ENCODE measurements around the gene RAC3. TPM values are rescaled to one million over a fixed set of nuclear protein-coding genes. Genes with fewer than 3 reads are reported as not detected.

RAC3 gene
- total and polyA plus RNA-seq, 9 of the 15 experiments (the other 6 are each of a cell fraction or from before 2014, with no cell fraction given) = 0.23 to 292 (median 118) TPM

- TF ChIP-seq MGA (IDR thresholded peaks at IDR 0.05) (no peak; the same call in 1 of the 2 replicates), ZBTB1 (CRISPR knock-in tag; IDR thresholded peaks at IDR 0.05; ENCODE audit: borderline replicate concordance, low read depth) (peak; percentile 95), SMAD3 (CRISPR knock-in tag; conservative IDR thresholded peaks at IDR 0.05) (no peak), ZBTB8A (IDR thresholded peaks at IDR 0.05; ENCODE audit: partially characterized antibody) (no peak), ZFPM2 (CRISPR knock-in tag; IDR thresholded peaks at IDR 0.05) (no peak), TCF3 (CRISPR knock-in tag; IDR thresholded peaks at IDR 0.05) (no peak), NFIC (IDR thresholded peaks at IDR 0.05) (peak; percentile 42; the same call in 1 of the 2 replicates), ID3 (CRISPR knock-in tag; IDR thresholded peaks at IDR 0.05) (no peak), ID3 (tag; IDR thresholded peaks at IDR 0.05) (no peak), ZBTB11 (CRISPR knock-in tag; IDR thresholded peaks at IDR 0.05) (no peak; a peak in 2 of 6 replicates), BRF1 (IDR thresholded peaks at IDR 0.05; ENCODE audit: borderline replicate concordance, extremely low read depth, insufficient read length) (no peak)
Measured at GRCh38 chr17:82030470-82031302, 792 bp upstream of the RAC3 start (continued).

Data from K562 (cell line).